ENCODE results near the gene FBP1. TPM values are rescaled to one million over a fixed set of nuclear protein-coding genes. Genes with fewer than 3 reads are reported as not detected.

The FBP1 gene
- total RNA-seq, 1 donor from 2014 or later = not detected

GRCh38 chr9:94611638-94612068 is 27.7 kb downstream of the FBP1 start:
- no peak for TF ChIP-seq CTCF (IDR thresholded peaks at IDR 0.05; ENCODE audit: insufficient read depth, low read length, severe bottlenecking)
- no peak overlapping the region for H3K4me3 ChIP-seq (ENCODE audit: low read depth, low read length)
- no peaks in the 10 kb centered on the region for H3K36me3 ChIP-seq (ENCODE audit: control insufficient read depth, insufficient read depth, low read length)
- DNase-seq (ENCODE audit: low read depth) (no peak), FAIRE-seq (no peak)
- H3K27me3 ChIP-seq (ENCODE audit: control insufficient read depth, insufficient read depth, low read length) = no peaks in the 10 kb centered on the region

- FAIRE-seq (no peak), DNase-seq (ENCODE audit: low read depth) (no peak)
- H3K4me3 ChIP-seq (ENCODE audit: low read depth, low read length) = no peak overlapping the region
- H3K36me3 ChIP-seq (ENCODE audit: control insufficient read depth, insufficient read depth, low read length) = no peaks in the 10 kb centered on the region
- TF ChIP-seq CTCF (IDR thresholded peaks at IDR 0.05; ENCODE audit: insufficient read depth, low read length, severe bottlenecking) = no peak
- peaks cover 2% of the 10 kb centered on the region for H3K27me3 ChIP-seq (ENCODE audit: control insufficient read depth, insufficient read depth, low read length)
These were observed 29.1 kb downstream of the FBP1 start for GRCh38 chr9:94610181-94610606.

GRCh38 chr9:94607423-94607691 is 32.0 kb downstream of the FBP1 start:
- H3K36me3 ChIP-seq (ENCODE audit: control insufficient read depth, insufficient read depth, low read length) = no peaks in the 10 kb centered on the region
- no peak for DNase-seq (ENCODE audit: low read depth)
- TF ChIP-seq CTCF (IDR thresholded peaks at IDR 0.05; ENCODE audit: insufficient read depth, low read length, severe bottlenecking) = no peak
- H3K27me3 ChIP-seq (ENCODE audit: control insufficient read depth, insufficient read depth, low read length) = peaks cover 2% of the 10 kb centered on the region
- no peak for FAIRE-seq
- H3K4me3 ChIP-seq (ENCODE audit: low read depth, low read length) = no peak overlapping the region

- Histone ChIP-seq H3K4me3 (ENCODE audit: low read depth, low read length) (no peak overlapping the region), H3K27me3 (ENCODE audit: control insufficient read depth, insufficient read depth, low read length) (peaks cover 2% of the 10 kb centered on the region), H3K36me3 (ENCODE audit: control insufficient read depth, insufficient read depth, low read length) (no peaks in the 10 kb centered on the region)
- FAIRE-seq = no peak
- no peak for TF ChIP-seq CTCF (IDR thresholded peaks at IDR 0.05; ENCODE audit: insufficient read depth, low read length, severe bottlenecking)
- DNase-seq (ENCODE audit: low read depth) = no peak
These were observed 32.5 kb downstream of the FBP1 start for GRCh38 chr9:94606646-94607422.

GRCh38 chr9:94603259-94604160 is 35.8 kb downstream of the FBP1 start:
- DNase-seq (ENCODE audit: low read depth) (peak; percentile 47), FAIRE-seq (no peak)
- H3K4me3 ChIP-seq (ENCODE audit: low read depth, low read length) = no peak overlapping the region
- H3K36me3 ChIP-seq (ENCODE audit: control insufficient read depth, insufficient read depth, low read length) = no peaks in the 10 kb centered on the region
- peak; percentile 87 for TF ChIP-seq CTCF (IDR thresholded peaks at IDR 0.05; ENCODE audit: insufficient read depth, low read length, severe bottlenecking)
- peaks cover 2% of the 10 kb centered on the region for H3K27me3 ChIP-seq (ENCODE audit: control insufficient read depth, insufficient read depth, low read length)

Measured in bronchial epithelial cell (primary cell).